HCT116 (cell line): ENCODE measurements around the gene BCL2L13. TPM values are rescaled to one million over a fixed set of nuclear protein-coding genes. Genes with fewer than 3 reads are reported as not detected.

Experiments
- ATAC-seq: fragments of 200-7000 bp; cut with Tn5 transposase; 2 replicates; pipeline ENCODE4 v1.9.1; 2020; ENCODE audit warnings: mild to moderate bottlenecking, moderate library complexity
- BruUV-seq: library from RNA; stranded (reverse); fragments of 400-500 nt; replicated peaks from 2 replicates; lab custom pipeline; 2021; lab: Mats Ljungman, UMichigan
- CTCF ChIA-PET: fragments of 300-600 bp; sonication (Branson Sonifier 250); formaldehyde crosslinking; loops from one replicate; lab custom pipeline; 2021; ENCODE audit warnings: antibody characterized with exemption; lab: Charles Lee
- POLR2A ChIA-PET: fragments of 300-600, 350-600 bp; sonication (Branson Sonifier 250); formaldehyde crosslinking; loops from one replicate; lab custom pipeline; 2021; ENCODE audit warnings: antibody characterized with exemption; lab: Charles Lee
- RAD21 ChIA-PET, 2 experiments: fragments of 300-600 bp; sonication (Branson Sonifier 250); formaldehyde crosslinking; loops; one replicate each; lab custom pipeline; 2023; ENCODE audit warnings: low total read pairs in 2 of 2; ENCODE audit not compliant: uncharacterized antibody in 2 of 2, unreplicated experiment in 2 of 2, low non-redundant PET in 1 of 2; lab: Charles Lee
- DNase-seq: peaks from one replicate; pipeline ENCODE4 v3.0.0-alpha.2; 2010; ENCODE audit warnings: low read depth, low spot score
- H2AFZ ChIP-seq: fragments of 200-600 bp; shearing (Covaris generic), sonication (generic); 2 replicates; pipeline ENCODE4 v1.6.1; 2017; ENCODE audit warnings: low read depth, mixed run types, mixed read lengths, antibody characterized with exemption, low read length; ENCODE audit not compliant: poor library complexity, severe bottlenecking
- H3K27ac ChIP-seq: 2 replicates; pipeline ENCODE4 v1.5.1; 2012; ENCODE audit warnings: low read depth, low read length
- H3K27me3 ChIP-seq: fragments of 200-600 bp; sonication (generic); 2 replicates; pipeline ENCODE4 v1.6.1; 2016; ENCODE audit warnings: mixed run types, low read length, mixed read lengths; ENCODE audit not compliant: insufficient read depth
- H3K36me3 ChIP-seq, 2 experiments: fragments of 200-500 bp in 1 of 2; fragments of 200-600 bp in 1 of 2; sonication (Bioruptor generic) in 1 of 2; sonication (generic) in 1 of 2; 2 replicates each; pipeline versions ENCODE4 v1.5.1 to v1.6.1; 2014 to 2016; ENCODE audit warnings: low read length in 2 of 2, inconsistent platforms in 1 of 2, mixed read lengths in 1 of 2, mixed run types in 1 of 2; ENCODE audit not compliant: insufficient read depth in 2 of 2, control insufficient read depth in 1 of 2
- H3K4me1 ChIP-seq, 2 experiments: fragments of 200-600 bp in 1 of 2; sonication (generic) in 1 of 2; 2 replicates each; pipeline versions ENCODE4 v1.5.1 to v1.6.1; 2012 to 2017; ENCODE audit warnings: low read length in 2 of 2, inconsistent platforms in 1 of 2, mild to moderate bottlenecking in 1 of 2, mixed read lengths in 1 of 2, mixed run types in 1 of 2, moderate library complexity in 1 of 2; ENCODE audit not compliant: insufficient read depth in 2 of 2, control insufficient read depth in 1 of 2
- H3K4me2 ChIP-seq: fragments of 200-600 bp; sonication (generic); 2 replicates; pipeline ENCODE4 v1.6.1; 2017; ENCODE audit warnings: mixed run types, low read length, mixed read lengths
- H3K4me3 ChIP-seq, 2 experiments: fragments of 200-600 bp in 1 of 2; sonication (generic) in 1 of 2; replicated peaks in 1 of 2; 2 replicates each; pipeline ENCODE4 v1.5.1; 2011 to 2016; ENCODE audit warnings: low read length in 2 of 2, control low read depth in 1 of 2, low read depth in 1 of 2, mild to moderate bottlenecking in 1 of 2, mixed read lengths in 1 of 2, mixed run types in 1 of 2
- H3K79me2 ChIP-seq: fragments of 200-600 bp; sonication (generic); 2 replicates; pipeline ENCODE4 v1.6.1; 2017; ENCODE audit warnings: mild to moderate bottlenecking, mixed run types, low read length, moderate library complexity, mixed read lengths; ENCODE audit not compliant: insufficient read depth
- H3K9ac ChIP-seq: fragments of 200-600 bp; sonication (generic); 2 replicates; pipeline ENCODE4 v1.6.1; 2016; ENCODE audit warnings: low read length, mixed read lengths
- H3K9me2 ChIP-seq: fragments of 200-600 bp; sonication (generic), shearing (Covaris generic); 2 replicates; pipeline ENCODE4 v1.6.1; 2017; ENCODE audit warnings: mixed run types, mild to moderate bottlenecking, moderate library complexity; ENCODE audit not compliant: insufficient read depth
- H3K9me3 ChIP-seq, 2 experiments: fragments of 200-500 bp in 1 of 2; fragments of 200-600 bp in 1 of 2; sonication (Bioruptor generic) in 1 of 2; sonication (generic) in 1 of 2; 2 replicates each; pipeline ENCODE4 v1.6.1; 2014 to 2017; ENCODE audit warnings: low read length in 2 of 2, mixed read lengths in 2 of 2, inconsistent platforms in 1 of 2, low read depth in 1 of 2, mild to moderate bottlenecking in 1 of 2, mixed run types in 1 of 2, moderate library complexity in 1 of 2; ENCODE audit not compliant: control insufficient read depth in 1 of 2, insufficient read depth in 1 of 2
- H4K20me1 ChIP-seq: fragments of 200-600 bp; sonication (generic), shearing (Covaris generic); 2 replicates; pipeline ENCODE4 v1.6.1; 2017; ENCODE audit warnings: mixed run types, mild to moderate bottlenecking, moderate library complexity; ENCODE audit not compliant: insufficient read depth
- FOSL1 ChIP-seq: IDR thresholded peaks from 2 replicates; pipeline ENCODE4 v1.6.1; 2012; ENCODE audit warnings: low read depth
- POLR2A ChIP-seq: IDR thresholded peaks from 2 replicates; pipeline ENCODE4 v1.7.0; 2011; ENCODE audit warnings: borderline replicate concordance; ENCODE audit not compliant: insufficient read depth, insufficient read length; ENCODE audit errors: extremely low read depth
- POLR2AphosphoS5 ChIP-seq: IDR thresholded peaks from 2 replicates; pipeline ENCODE4 v1.6.1; 2011; ENCODE audit warnings: mild to moderate bottlenecking, low read depth, low read length, moderate library complexity
- RAD21 ChIP-seq: IDR thresholded peaks from 2 replicates; pipeline ENCODE4 v1.6.1; 2012; ENCODE audit warnings: low read depth, mild to moderate bottlenecking
- SIN3A ChIP-seq: IDR thresholded peaks from 2 replicates; pipeline ENCODE4 v1.6.1; 2012; ENCODE audit warnings: low read depth
- SP1 ChIP-seq: IDR thresholded peaks from 2 replicates; pipeline ENCODE4 v1.6.1; 2012; ENCODE audit warnings: low read depth
- ZNF274 ChIP-seq: fragments of 200-500 bp; sonication (Bioruptor generic); IDR thresholded peaks from 2 replicates; pipeline ENCODE4 v1.6.1; 2014; ENCODE audit warnings: mild to moderate bottlenecking, low read depth, low read length, inconsistent platforms
- intact Hi-C: fragments of 100-400 bp; cut with micrococcal nuclease; formaldehyde crosslinking; loops from 2 replicates; pipeline ENCODE4 v1.10.0; 2022
- total RNA-seq: library from RNA; stranded (reverse); gene quantifications from one replicate; pipeline ENCODE4 v1.2.1, GENCODE V29; 2021; ENCODE audit not compliant: unreplicated experiment
- TF ChIP-seq, protein P1 (sequence below): IDR thresholded peaks from 2 replicates; pipeline ENCODE4 v1.6.1; 2012
- TF ChIP-seq, protein P2 (sequence below), 3 experiments: fragments of 200-600 bp in 1 of 3; sonication (generic) in 1 of 3; IDR thresholded peaks in 2 of 3; conservative IDR thresholded peaks in 1 of 3; 2 replicates each; pipeline ENCODE4 v1.5.1; 2012 to 2017; ENCODE audit warnings: low read depth in 2 of 3, low read length in 2 of 3, antibody characterized with exemption in 1 of 3, borderline replicate concordance in 1 of 3, control low read depth in 1 of 3, mild to moderate bottlenecking in 1 of 3, mixed read lengths in 1 of 3, mixed run types in 1 of 3, moderate library complexity in 1 of 3; ENCODE audit not compliant: insufficient read depth in 1 of 3
- TF ChIP-seq, protein P3 (sequence below): IDR thresholded peaks from 2 replicates; pipeline ENCODE4 v1.6.1; 2011; ENCODE audit warnings: mild to moderate bottlenecking, low read length, moderate library complexity; ENCODE audit not compliant: insufficient replicate concordance; ENCODE audit errors: extremely low read depth

BCL2L13 gene
- total RNA-seq, 1 experiment from 2014 or later, result 38.6 TPM

GRCh38 chr22:17712441-17712840 is 73.9 kb downstream of the BCL2L13 start:
- POLR2A ChIA-PET, result no interaction called here
- H3K9me3 ChIP-seq, result no peaks in the 10 kb centered on the region
- ATAC-seq (no peak), DNase-seq (no peak)
- H3K27me3 ChIP-seq, result no peaks in the 10 kb centered on the region
- no peak overlapping the region for H3K9ac ChIP-seq
- intact Hi-C loops, result no loop called here
- RAD21 ChIA-PET, result no interaction called here
- no peak overlapping the region for H3K4me3 ChIP-seq
- 0 out of 2 replicates have a peak, but pooled peaks cover 3% of the 10 kb centered on the region for H3K79me2 ChIP-seq
- CTCF ChIA-PET, result interaction anchor here (0.8 kb wide), 1 partner anchor 154 kb away, joined by 3 read pairs; no protein-coding TSS in a partner anchor
- H3K4me2 ChIP-seq, result no peak overlapping the region
- BruUV-seq, result no TSS peak
- no peaks in the 10 kb centered on the region for H3K36me3 ChIP-seq
- no peak overlapping the region for H3K27ac ChIP-seq
- H3K4me1 ChIP-seq, result no peaks in the 10 kb centered on the region
- H3K9me2 ChIP-seq, result no peaks in the 10 kb centered on the region
- TF ChIP-seq, protein P1, sequence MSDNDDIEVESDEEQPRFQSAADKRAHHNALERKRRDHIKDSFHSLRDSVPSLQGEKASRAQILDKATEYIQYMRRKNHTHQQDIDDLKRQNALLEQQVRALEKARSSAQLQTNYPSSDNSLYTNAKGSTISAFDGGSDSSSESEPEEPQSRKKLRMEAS, result no peak
- TF ChIP-seq POLR2AphosphoS5 (no peak), SIN3A (no peak), POLR2A (no peak), ZNF274 (no peak), SP1 (no peak), RAD21 (no peak), FOSL1 (no peak)
- TF ChIP-seq, protein P2, sequence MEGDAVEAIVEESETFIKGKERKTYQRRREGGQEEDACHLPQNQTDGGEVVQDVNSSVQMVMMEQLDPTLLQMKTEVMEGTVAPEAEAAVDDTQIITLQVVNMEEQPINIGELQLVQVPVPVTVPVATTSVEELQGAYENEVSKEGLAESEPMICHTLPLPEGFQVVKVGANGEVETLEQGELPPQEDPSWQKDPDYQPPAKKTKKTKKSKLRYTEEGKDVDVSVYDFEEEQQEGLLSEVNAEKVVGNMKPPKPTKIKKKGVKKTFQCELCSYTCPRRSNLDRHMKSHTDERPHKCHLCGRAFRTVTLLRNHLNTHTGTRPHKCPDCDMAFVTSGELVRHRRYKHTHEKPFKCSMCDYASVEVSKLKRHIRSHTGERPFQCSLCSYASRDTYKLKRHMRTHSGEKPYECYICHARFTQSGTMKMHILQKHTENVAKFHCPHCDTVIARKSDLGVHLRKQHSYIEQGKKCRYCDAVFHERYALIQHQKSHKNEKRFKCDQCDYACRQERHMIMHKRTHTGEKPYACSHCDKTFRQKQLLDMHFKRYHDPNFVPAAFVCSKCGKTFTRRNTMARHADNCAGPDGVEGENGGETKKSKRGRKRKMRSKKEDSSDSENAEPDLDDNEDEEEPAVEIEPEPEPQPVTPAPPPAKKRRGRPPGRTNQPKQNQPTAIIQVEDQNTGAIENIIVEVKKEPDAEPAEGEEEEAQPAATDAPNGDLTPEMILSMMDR (IDR thresholded peaks at IDR 0.05 in 2 of 3, conservative IDR thresholded peaks at IDR 0.05 in 1 of 3; ENCODE audit: borderline replicate concordance in 1 of 3, insufficient read depth in 1 of 3, low read depth in 2 of 3, low read length in 2 of 3), result no peak
- TF ChIP-seq, protein P3, sequence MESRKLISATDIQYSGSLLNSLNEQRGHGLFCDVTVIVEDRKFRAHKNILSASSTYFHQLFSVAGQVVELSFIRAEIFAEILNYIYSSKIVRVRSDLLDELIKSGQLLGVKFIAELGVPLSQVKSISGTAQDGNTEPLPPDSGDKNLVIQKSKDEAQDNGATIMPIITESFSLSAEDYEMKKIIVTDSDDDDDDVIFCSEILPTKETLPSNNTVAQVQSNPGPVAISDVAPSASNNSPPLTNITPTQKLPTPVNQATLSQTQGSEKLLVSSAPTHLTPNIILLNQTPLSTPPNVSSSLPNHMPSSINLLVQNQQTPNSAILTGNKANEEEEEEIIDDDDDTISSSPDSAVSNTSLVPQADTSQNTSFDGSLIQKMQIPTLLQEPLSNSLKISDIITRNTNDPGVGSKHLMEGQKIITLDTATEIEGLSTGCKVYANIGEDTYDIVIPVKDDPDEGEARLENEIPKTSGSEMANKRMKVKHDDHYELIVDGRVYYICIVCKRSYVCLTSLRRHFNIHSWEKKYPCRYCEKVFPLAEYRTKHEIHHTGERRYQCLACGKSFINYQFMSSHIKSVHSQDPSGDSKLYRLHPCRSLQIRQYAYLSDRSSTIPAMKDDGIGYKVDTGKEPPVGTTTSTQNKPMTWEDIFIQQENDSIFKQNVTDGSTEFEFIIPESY, result no peak
- no peak overlapping the region for H2AFZ ChIP-seq
- no peaks in the 10 kb centered on the region for H4K20me1 ChIP-seq
